Islet of Langerhans (tissue), 1 donor: ENCODE results near the gene ANKRD65.
A peak's percentile ranks its signal among the peaks of the same experiment; 100 is the strongest.
"Not testable (repeated sequence)": the region's sequence is repeated elsewhere in the genome, so short reads cannot be mapped to it uniquely, and the experiment has no call there.

Experiments
- FAIRE-seq: peaks from one replicate; lab custom pipeline; 2011; peaks lifted over from hg19 to GRCh38; lab: Jason Lieb, UNC

The ANKRD65 gene

GRCh38 chr1:1430114-1430982, 9.3 kb upstream of the ANKRD65 start:
- FAIRE-seq, result peak; percentile 85

- no peak for FAIRE-seq
Observed at GRCh38 chr1:1429671-1430073, 8.6 kb upstream of the ANKRD65 start.

- not testable (repeated sequence) for FAIRE-seq
Observed at GRCh38 chr1:1428967-1429366, 7.9 kb upstream of the ANKRD65 start.

- no peak for FAIRE-seq
Observed at GRCh38 chr1:1428174-1428573, 7.1 kb upstream of the ANKRD65 start.

GRCh38 chr1:1427820-1428148, 6.7 kb upstream of the ANKRD65 start:
- FAIRE-seq, result no peak

- no peak for FAIRE-seq
Observed at GRCh38 chr1:1427106-1427819, 6.2 kb upstream of the ANKRD65 start.

GRCh38 chr1:1426496-1427105, 5.5 kb upstream of the ANKRD65 start:
- FAIRE-seq, result no peak

- FAIRE-seq, result no peak
Observed at GRCh38 chr1:1425753-1426495, 4.8 kb upstream of the ANKRD65 start.

GRCh38 chr1:1425426-1425752, 4.3 kb upstream of the ANKRD65 start:
- FAIRE-seq, result no peak

- no peak for FAIRE-seq
Observed at GRCh38 chr1:1424707-1425106, 3.6 kb upstream of the ANKRD65 start.

- no peak for FAIRE-seq
Observed at GRCh38 chr1:1423245-1423597, 2.1 kb upstream of the ANKRD65 start.

- FAIRE-seq, result no peak
Observed at GRCh38 chr1:1422465-1423244, 1.6 kb upstream of the ANKRD65 start.

- FAIRE-seq, result no peak
Observed at GRCh38 chr1:1421907-1422464, 910 bp upstream of the ANKRD65 start.

GRCh38 chr1:1420654-1421141, 378 bp downstream of the ANKRD65 start:
- FAIRE-seq, result no peak

GRCh38 chr1:1419813-1420653, 1.0 kb downstream of the ANKRD65 start:
- no peak for FAIRE-seq

- FAIRE-seq, result no peak
Observed at GRCh38 chr1:1419363-1419812, 1.7 kb downstream of the ANKRD65 start.

- FAIRE-seq, result no peak
Observed at GRCh38 chr1:1418464-1419362, 2.4 kb downstream of the ANKRD65 start.

GRCh38 chr1:1417825-1418463, 3.1 kb downstream of the ANKRD65 start:
- FAIRE-seq, result not testable (repeated sequence)

GRCh38 chr1:1417396-1417795, 3.7 kb downstream of the ANKRD65 start:
- not testable (repeated sequence) for FAIRE-seq
